GM12878 (cell line): ENCODE results near the gene CCDC70. TPM values are rescaled to one million over a fixed set of nuclear protein-coding genes. Genes with fewer than 3 reads are reported as not detected.

Experiments used
- ATAC-seq: fragments of 200-7000 bp; cut with Tn5 transposase; 3 replicates; pipeline ENCODE4 v1.9.1; 2020; ENCODE audit warnings: mild to moderate bottlenecking, moderate library complexity
- BruUV-seq: library from RNA; stranded (reverse); fragments of 400-500 nt; replicated peaks from 2 replicates; lab custom pipeline; 2021; lab: Mats Ljungman, UMichigan
- CTCF ChIA-PET: fragments of 300-600 bp; sonication (Branson Sonifier 250); formaldehyde crosslinking; extraction: SDS; loops from one replicate; lab custom pipeline; 2021; ENCODE audit warnings: inconsistent platforms; lab: Yijun Ruan, JAX
- POLR2A ChIA-PET: fragments of 350-600 bp; formaldehyde crosslinking; extraction: SDS; loops from one replicate; lab custom pipeline; 2021; ENCODE audit warnings: inconsistent platforms; lab: Charles Lee
- RAD21 ChIA-PET: fragments of 300-600 bp; sonication (Branson Sonifier 250); formaldehyde crosslinking; loops from one replicate; lab custom pipeline; 2023; ENCODE audit warnings: antibody characterized with exemption; ENCODE audit not compliant: unreplicated experiment; lab: Charles Lee
- SMC1A ChIA-PET: fragments of 300-600 bp; sonication (Branson Sonifier 250); formaldehyde crosslinking; loops from one replicate; lab custom pipeline; 2023; ENCODE audit not compliant: unreplicated experiment, uncharacterized antibody; lab: Charles Lee
- DNase-seq: peaks from one replicate; pipeline ENCODE4 v3.0.0-alpha.2; 2011; ENCODE audit warnings: low read depth, low spot score
- FAIRE-seq: peaks from 3 replicates; lab custom pipeline; 2011; peaks lifted over from hg19 to GRCh38; lab: Jason Lieb, UNC
- H2AFZ ChIP-seq: 2 replicates; pipeline ENCODE4 v1.6.0; 2011; ENCODE audit warnings: low read depth, low read length, control low read depth; ENCODE audit not compliant: control insufficient read depth
- H3K27ac ChIP-seq: 2 replicates; pipeline ENCODE4 v1.5.1; 2011; ENCODE audit warnings: control low read depth; ENCODE audit not compliant: control insufficient read depth, insufficient read depth
- H3K27me3 ChIP-seq, 2 experiments: replicated peaks in 1 of 2; 2 replicates each; pipeline versions ENCODE4 v1.6.0 to v1.6.1; 2011; ENCODE audit warnings: low read length in 1 of 2; ENCODE audit not compliant: control insufficient read depth in 2 of 2, insufficient read depth in 2 of 2
- H3K36me3 ChIP-seq, 2 experiments: 2 replicates each; pipeline ENCODE4 v1.5.1; 2011; ENCODE audit warnings: low read length in 1 of 2; ENCODE audit not compliant: control insufficient read depth in 2 of 2, insufficient read depth in 2 of 2
- H3K4me1 ChIP-seq: 2 replicates; pipeline ENCODE4 v1.6.1; 2011; ENCODE audit warnings: mild to moderate bottlenecking, low read length, moderate library complexity, mixed read lengths; ENCODE audit not compliant: control insufficient read depth, insufficient read depth
- H3K4me2 ChIP-seq: 2 replicates; pipeline ENCODE4 v1.6.0; 2011; ENCODE audit warnings: control low read depth; ENCODE audit not compliant: control insufficient read depth, insufficient read depth
- H3K4me3 ChIP-seq: fragments of 200-600 bp; sonication (generic); 2 replicates; pipeline ENCODE4 v1.5.1; 2016
- H3K79me2 ChIP-seq: 2 replicates; pipeline ENCODE4 v1.6.0; 2011; ENCODE audit warnings: low read length; ENCODE audit not compliant: control insufficient read depth, insufficient read depth
- H3K9ac ChIP-seq: 2 replicates; pipeline ENCODE4 v1.8.0; 2011; ENCODE audit warnings: low read length, control low read depth, mixed read lengths; ENCODE audit not compliant: control insufficient read depth, insufficient read depth
- H3K9me3 ChIP-seq: replicated peaks from 3 replicates; pipeline ENCODE4 v1.5.1; 2011; ENCODE audit warnings: mild to moderate bottlenecking, low read length; ENCODE audit not compliant: control insufficient read depth, insufficient read depth
- H4K20me1 ChIP-seq: 2 replicates; pipeline ENCODE4 v1.6.0; 2011; ENCODE audit not compliant: control insufficient read depth, insufficient read depth
- ASH2L ChIP-seq: fragments of 300-600, 200-600 bp; sonication (generic); IDR thresholded peaks from 2 replicates; pipeline ENCODE4 v1.6.1; 2017; ENCODE audit warnings: low read depth, mild to moderate bottlenecking, borderline replicate concordance
- CHD1 ChIP-seq: IDR thresholded peaks from 2 replicates; pipeline ENCODE4 v1.6.1; 2012; ENCODE audit warnings: low read depth, low read length, improper control_type of control experiment
- DPF2 ChIP-seq: fragments of 450-650 bp; IDR thresholded peaks from 2 replicates; pipeline ENCODE4 v1.6.1; 2017; ENCODE audit warnings: mild to moderate bottlenecking
- E2F4 ChIP-seq: IDR thresholded peaks from 2 replicates; pipeline ENCODE4 v1.6.1; 2012; ENCODE audit warnings: low read depth, low read length, improper control_type of control experiment
- EP300 ChIP-seq, 2 experiments: fragments of 150-350 bp in 1 of 2; IDR thresholded peaks; 2 replicates each; pipeline ENCODE4 v1.6.1; 2011 to 2012; ENCODE audit warnings: low read depth in 2 of 2, low read length in 2 of 2, borderline replicate concordance in 1 of 2, improper control_type of control experiment in 1 of 2, inconsistent platforms in 1 of 2; ENCODE audit not compliant: control insufficient read depth in 1 of 2
- HCFC1 ChIP-seq: fragments of 150-350 bp; IDR thresholded peaks from 2 replicates; pipeline ENCODE4 v1.6.1; 2014; ENCODE audit warnings: low read length
- KLF5 ChIP-seq: fragments of 450-650 bp; IDR thresholded peaks from 2 replicates; pipeline ENCODE4 v1.6.1; 2014; ENCODE audit warnings: mild to moderate bottlenecking; ENCODE audit not compliant: partially characterized antibody
- MYB ChIP-seq: fragments of 150-350 bp; IDR thresholded peaks from 2 replicates; pipeline ENCODE4 v1.6.1; 2014; ENCODE audit warnings: mild to moderate bottlenecking, low read depth, low read length, borderline replicate concordance
- NFYB ChIP-seq: IDR thresholded peaks from 2 replicates; pipeline ENCODE4 v1.6.1; 2011; ENCODE audit warnings: low read depth, mild to moderate bottlenecking, low read length, improper control_type of control experiment, moderate library complexity; ENCODE audit not compliant: insufficient read depth
- NKRF ChIP-seq: fragments of 450-650 bp; conservative IDR thresholded peaks from 2 replicates; pipeline ENCODE4 v1.6.1; 2017; ENCODE audit warnings: mild to moderate bottlenecking, moderate library complexity
- RAD21 ChIP-seq: IDR thresholded peaks from 2 replicates; pipeline ENCODE4 v1.6.1; 2011; ENCODE audit warnings: mild to moderate bottlenecking, low read depth, low read length, moderate library complexity; ENCODE audit not compliant: insufficient read depth
- STAT1 ChIP-seq: fragments of 450-650 bp; conservative IDR thresholded peaks from 2 replicates; pipeline ENCODE4 v1.6.1; 2014; ENCODE audit warnings: antibody characterized with exemption, mild to moderate bottlenecking
- STAT3 ChIP-seq: IDR thresholded peaks from 2 replicates; pipeline ENCODE4 v1.6.1; 2011; ENCODE audit warnings: low read depth, low read length, improper control_type of control experiment
- TARDBP ChIP-seq: IDR thresholded peaks from 2 replicates; pipeline ENCODE4 v1.6.1; 2016; ENCODE audit warnings: borderline replicate concordance
- ZNF687 ChIP-seq: fragments of 450-650 bp; IDR thresholded peaks from 2 replicates; pipeline ENCODE4 v1.6.1; 2017; ENCODE audit warnings: mild to moderate bottlenecking, moderate library complexity
- ZSCAN29 ChIP-seq: fragments of 450-650 bp; IDR thresholded peaks from 2 replicates; pipeline ENCODE4 v1.6.1; 2017; ENCODE audit warnings: mild to moderate bottlenecking, moderate library complexity
- ZZZ3 ChIP-seq: IDR thresholded peaks from 2 replicates; pipeline ENCODE4 v1.6.1; 2011; ENCODE audit warnings: low read depth; ENCODE audit not compliant: control insufficient read depth, insufficient read length
- WGBS: methylation state at CpG from one replicate; pipeline ENCODE4 v1.1.6; 2016; ENCODE audit warnings: low lambda C conversion rate; ENCODE audit not compliant: insufficient replicate concordance, insufficient coverage; ENCODE audit errors: missing lambda C conversion rate; 5-methylcytosine and 5-hydroxymethylcytosine counted together
- in situ Hi-C: fragments of 300-500 bp; cut with MboI; formaldehyde crosslinking; loops from 9 replicates; pipeline ENCODE4 v1.14.3; 2018; ENCODE audit warnings: mixed read lengths
- intact Hi-C: fragments of 100-400 bp; cut with micrococcal nuclease; formaldehyde crosslinking; loops from one replicate; pipeline ENCODE4 v1.14.2; 2022; ENCODE audit not compliant: unreplicated experiment
- polyA plus RNA-seq, 11 experiments: library from polyadenylated mRNA; depleted of rRNA in 4 of 11; unstranded in 6 of 11; stranded (reverse) in 5 of 11; fragments of >200 nt; fragmentation: Nextera tagmentation in 4 of 11; fragmentation: Illumina TruSeq in 1 of 11; extraction: Ambion mirVana in 4 of 11; extraction: Trizol in 1 of 11; gene quantifications; 1 replicate in 1 of 11; 2 replicates in 10 of 11; pipeline versions ENCODE4 v1.2.1 to v1.2.3, GENCODE V29; 2011 to 2016; ENCODE audit warnings: inconsistent platforms in 2 of 11, missing spikeins in 2 of 11, low read depth in 1 of 11
- total RNA-seq, 4 experiments: library from RNA; depleted of rRNA in 3 of 4; stranded (reverse); fragments of >200 nt in 3 of 4; fragmentation: Illumina TruSeq in 1 of 4; extraction: Trizol in 1 of 4; gene quantifications; 2 replicates each; pipeline versions ENCODE4 v1.2.1 to v1.2.3, GENCODE V29; 2013 to 2021

CCDC70 gene
- total and polyA plus RNA-seq, 10 of the 15 experiments (the other 5 are each of a cell fraction or from before 2014, with no cell fraction given), result not detected

GRCh38 chr13:51902776-51903175, 41.0 kb downstream of the CCDC70 start (continued):
- no peak for TF ChIP-seq NKRF
- no peak for TF ChIP-seq ZZZ3
- TF ChIP-seq EP300 (IDR thresholded peaks at IDR 0.05; ENCODE audit: borderline replicate concordance in 1 of 2, control insufficient read depth in 1 of 2, low read depth in 2 of 2, low read length in 2 of 2), result no peak
- TF ChIP-seq ZNF687, result no peak

- no peak overlapping the region for H2AFZ ChIP-seq
- 51% methylated on average over 6 of the region's 6 CpGs for WGBS
- intact Hi-C loops, result no loop called here
- no peak overlapping the region for H3K27ac ChIP-seq
- SMC1A ChIA-PET, result interaction anchor here (1.4 kb wide), 1 partner anchor 102 kb away, joined by 3 read pairs; no protein-coding TSS in a partner anchor
- no peaks in the 10 kb centered on the region for H3K79me2 ChIP-seq
- H3K27me3 ChIP-seq, result no peaks in the 10 kb centered on the region; a peak in 1 of 4 replicates
- 0 out of 2 replicates have a peak, but pooled peaks cover 3% of the 10 kb centered on the region for H3K4me1 ChIP-seq
- H3K9me3 ChIP-seq, result no peaks in the 10 kb centered on the region
- H3K36me3 ChIP-seq, result no peaks in the 10 kb centered on the region
- no peak overlapping the region for H3K4me2 ChIP-seq
- CTCF ChIA-PET, result interaction anchor here (1.0 kb wide), 1 partner anchor 10 kb away, joined by 4 read pairs; no protein-coding TSS in a partner anchor
- 0 out of 2 replicates have a peak, but pooled peaks cover 3% of the 10 kb centered on the region for H4K20me1 ChIP-seq
- H3K9ac ChIP-seq, result no peak overlapping the region
- in situ Hi-C loops, result no loop called here
- FAIRE-seq (no peak), ATAC-seq (no peak), DNase-seq (no peak)
- POLR2A ChIA-PET, result no interaction called here
- RAD21 ChIA-PET, result no interaction called here
- H3K4me3 ChIP-seq, result no peak overlapping the region
- BruUV-seq, result no TSS peak
- no peak for TF ChIP-seq DPF2
- TF ChIP-seq STAT1, result no peak
- TF ChIP-seq CHD1, result no peak
- TF ChIP-seq TARDBP, result no peak
- TF ChIP-seq ASH2L, result no peak
- no peak for TF ChIP-seq NFYB
- no peak for TF ChIP-seq HCFC1
- no peak for TF ChIP-seq ZSCAN29
- no peak for TF ChIP-seq RAD21
- no peak for TF ChIP-seq E2F4
- no peak for TF ChIP-seq STAT3
- TF ChIP-seq KLF5, result no peak
- TF ChIP-seq MYB, result no peak
Observed at GRCh38 chr13:51905787-51906186, 44.0 kb downstream of the CCDC70 start.
